NCI-H146 treated with DMSO at 0.1 percent for 48 hours (cell line): ENCODE data around the gene UFC1.

ENCODE experiments used
- DNase-seq: peaks from one replicate; lab custom pipeline; 2025; ENCODE audit not compliant: unreplicated experiment; lab: John Stamatoyannopoulos, UW

The UFC1 gene

GRCh38 chr1:161133220-161133740 lies 20.5 kb upstream of the UFC1 start:
- peak; percentile 15 for DNase-seq

- DNase-seq: no peak
Measured at GRCh38 chr1:161137881-161138280, 15.9 kb upstream of the UFC1 start.

GRCh38 chr1:161138431-161138830 lies 15.3 kb upstream of the UFC1 start:
- no peak for DNase-seq

GRCh38 chr1:161139766-161140165 lies 14.0 kb upstream of the UFC1 start:
- DNase-seq: peak; percentile 4

GRCh38 chr1:161140755-161141400 lies 12.9 kb upstream of the UFC1 start:
- DNase-seq: no peak

GRCh38 chr1:161145832-161146231 lies 7.9 kb upstream of the UFC1 start:
- DNase-seq: no peak

GRCh38 chr1:161153176-161153575 lies 602 bp upstream of the UFC1 start:
- DNase-seq: no peak

GRCh38 chr1:161157867-161158266 lies 4.1 kb downstream of the UFC1 start:
- DNase-seq: no peak

- DNase-seq: no peak
Measured at GRCh38 chr1:161158316-161159010, 4.7 kb downstream of the UFC1 start.

GRCh38 chr1:161159087-161159912 lies 5.5 kb downstream of the UFC1 start, which contains the start of gene USP21:
USP21 (plus strand) TSS chr1:161159500; CDS start chr1:161160641, 1,141 bp downstream.
- DNase-seq: peak; percentile 85

DNA sequence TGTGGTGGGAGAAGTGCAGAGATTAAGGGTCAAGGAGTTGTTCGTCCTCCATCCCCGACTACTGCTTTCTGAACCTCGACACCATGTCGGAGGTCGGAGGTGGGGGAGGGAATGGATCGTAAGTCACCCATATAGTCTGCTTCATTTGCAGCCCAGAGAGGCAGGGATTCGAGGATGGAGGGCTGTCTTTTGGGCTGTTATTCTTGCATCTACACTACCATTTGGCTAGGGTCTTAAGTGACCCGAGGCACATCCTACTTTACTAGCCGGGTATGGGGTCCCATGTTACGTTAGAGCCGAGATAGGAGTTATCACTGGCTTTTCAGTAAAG lies 6.1 kb downstream of the UFC1 start:
- DNase-seq: no peak

DNA sequence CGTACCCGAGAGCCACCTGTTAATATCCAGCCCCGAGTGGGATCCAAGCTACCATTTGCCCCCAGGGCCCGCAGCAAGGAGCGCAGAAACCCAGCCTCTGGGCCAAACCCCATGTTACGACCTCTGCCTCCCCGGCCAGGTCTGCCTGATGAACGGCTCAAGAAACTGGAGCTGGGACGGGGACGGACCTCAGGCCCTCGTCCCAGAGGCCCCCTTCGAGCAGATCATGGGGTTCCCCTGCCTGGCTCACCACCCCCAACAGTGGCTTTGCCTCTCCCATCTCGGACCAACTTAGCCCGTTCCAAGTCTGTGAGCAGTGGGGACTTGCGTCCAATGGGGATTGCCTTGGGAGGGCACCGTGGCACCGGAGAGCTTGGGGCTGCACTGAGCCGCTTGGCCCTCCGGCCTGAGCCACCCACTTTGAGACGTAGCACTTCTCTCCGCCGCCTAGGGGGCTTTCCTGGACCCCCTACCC lies 6.9 kb downstream of the UFC1 start:
- DNase-seq: no peak

DNA sequence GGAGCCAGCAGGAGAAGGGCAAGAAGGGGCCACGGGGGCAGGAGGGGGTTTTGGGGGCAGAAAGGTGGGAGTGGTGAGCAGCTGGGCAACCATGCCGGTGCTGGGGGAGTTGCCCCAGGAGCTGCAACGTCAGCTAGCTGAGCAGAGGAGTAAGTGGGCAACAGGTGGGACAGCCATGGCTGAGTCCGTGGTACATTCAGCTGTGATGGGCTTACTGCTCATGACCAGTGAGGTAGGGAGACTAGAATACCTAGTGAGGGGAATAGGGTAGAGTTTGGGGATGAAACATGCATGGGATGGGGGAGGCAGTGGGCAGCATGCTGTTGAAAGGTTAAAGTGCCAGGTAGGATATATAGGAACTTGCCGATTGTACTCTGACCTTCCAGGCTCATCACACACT lies 7.9 kb downstream of the UFC1 start:
- DNase-seq: no peak

GRCh38 chr1:161162052-161162451 lies 8.3 kb downstream of the UFC1 start:
- DNase-seq: no peak

GRCh38 chr1:161162806-161163205 lies 9.0 kb downstream of the UFC1 start:
- no peak for DNase-seq

DNA sequence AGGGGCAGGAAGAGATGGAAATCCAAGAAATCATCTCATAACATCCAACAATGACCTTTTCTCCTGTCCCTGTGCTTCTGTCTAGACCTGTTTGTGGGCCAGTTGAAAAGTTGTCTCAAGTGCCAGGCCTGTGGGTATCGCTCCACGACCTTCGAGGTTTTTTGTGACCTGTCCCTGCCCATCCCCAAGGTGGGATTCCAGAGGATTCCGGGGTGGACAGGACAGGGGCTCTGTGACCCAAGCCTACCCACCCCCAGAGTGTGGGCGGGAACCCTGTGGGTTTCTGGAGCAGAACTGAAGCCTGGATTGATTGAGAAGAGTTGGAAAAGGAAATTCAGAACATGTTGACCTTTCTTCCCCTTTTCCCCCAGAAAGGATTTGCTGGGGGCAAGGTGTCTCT lies 10.0 kb downstream of the UFC1 start:
- no peak for DNase-seq

DNA sequence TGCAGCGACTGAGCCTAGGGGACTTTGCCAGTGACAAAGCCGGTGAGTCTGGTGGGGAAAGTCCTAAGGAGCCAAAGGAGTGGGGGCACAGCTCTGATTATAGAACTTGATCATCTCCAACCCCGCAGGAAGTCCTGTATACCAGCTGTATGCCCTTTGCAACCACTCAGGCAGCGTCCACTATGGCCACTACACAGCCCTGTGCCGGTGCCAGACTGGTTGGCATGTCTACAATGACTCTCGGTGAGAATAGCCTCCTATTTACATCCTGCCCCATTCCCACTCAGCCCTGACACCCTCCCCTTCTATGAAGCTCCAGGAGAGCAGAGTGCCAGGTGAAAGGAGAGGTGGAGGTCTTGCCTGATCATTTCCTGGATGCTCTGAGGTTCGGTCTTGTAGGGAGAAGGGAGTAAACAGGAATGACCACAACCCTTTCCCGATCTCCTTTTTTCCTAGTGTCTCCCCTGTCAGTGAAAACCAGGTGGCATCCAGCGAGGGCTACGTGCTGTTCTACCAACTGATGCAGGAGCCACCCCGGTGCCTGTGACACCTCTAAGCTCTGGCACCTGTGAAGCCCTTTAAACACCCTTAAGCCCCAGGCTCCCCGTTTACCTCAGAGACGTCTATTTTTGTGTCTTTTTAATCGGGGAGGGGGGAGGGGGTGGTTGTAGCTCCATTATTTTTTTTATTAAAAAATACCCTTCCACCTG lies 11.3 kb downstream of the UFC1 start:
- no peak for DNase-seq

DNA sequence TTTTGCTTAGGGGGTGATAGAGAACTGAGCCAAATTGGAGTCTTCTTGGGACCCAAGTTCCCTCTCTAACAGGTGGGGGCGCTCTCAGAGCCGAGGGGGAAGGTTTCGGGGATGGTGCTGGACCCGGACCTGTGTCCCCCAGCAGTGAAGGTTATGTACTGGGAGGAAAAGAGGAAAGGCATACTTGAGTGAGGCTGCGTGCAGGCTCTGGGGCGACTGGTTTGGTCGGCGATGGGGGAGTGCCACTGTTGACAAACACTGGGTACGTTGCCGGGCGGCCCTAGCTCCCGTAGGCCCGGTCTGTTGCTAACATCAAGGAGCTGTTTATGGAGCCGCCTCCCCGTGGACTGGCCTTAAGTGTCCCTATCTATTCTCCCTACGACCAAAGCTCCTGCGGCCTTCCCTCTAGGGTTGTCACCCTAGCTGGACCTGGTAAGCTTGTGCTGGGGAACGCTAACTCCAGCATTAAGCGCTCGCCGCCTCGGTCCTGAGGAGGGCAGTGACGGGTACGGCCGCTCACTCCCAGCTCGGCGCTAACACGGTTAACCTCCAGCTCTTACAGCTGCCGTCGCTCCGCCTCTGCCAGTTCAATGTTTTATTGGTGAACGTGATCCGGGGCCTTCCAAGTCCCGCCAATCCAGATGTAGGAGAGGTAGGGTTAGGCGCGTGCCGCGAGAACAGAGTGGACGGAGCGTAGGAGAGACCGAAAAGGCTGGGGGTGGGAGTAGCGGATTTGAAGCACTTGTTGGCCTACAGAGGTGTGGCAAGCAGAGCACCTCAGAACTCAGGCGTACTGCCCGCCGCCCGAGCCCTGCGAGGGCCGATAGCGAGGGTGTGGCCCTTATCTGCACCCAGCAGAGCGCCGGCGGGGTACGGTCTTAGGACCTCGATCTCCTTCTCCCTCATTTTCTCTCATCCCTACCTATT lies 12.2 kb downstream of the UFC1 start, which contains the start of gene PPOX:
PPOX (plus strand) TSS at position 685 of the 927 bp plus-strand sequence. CDS start 422 bp downstream, outside the sequence.
- DNase-seq: peak; percentile 97

GRCh38 chr1:161166669-161167548 lies 13.1 kb downstream of the UFC1 start:
- peak; percentile 16 for DNase-seq
